ENCODE results near the gene APBA2.

DNA sequence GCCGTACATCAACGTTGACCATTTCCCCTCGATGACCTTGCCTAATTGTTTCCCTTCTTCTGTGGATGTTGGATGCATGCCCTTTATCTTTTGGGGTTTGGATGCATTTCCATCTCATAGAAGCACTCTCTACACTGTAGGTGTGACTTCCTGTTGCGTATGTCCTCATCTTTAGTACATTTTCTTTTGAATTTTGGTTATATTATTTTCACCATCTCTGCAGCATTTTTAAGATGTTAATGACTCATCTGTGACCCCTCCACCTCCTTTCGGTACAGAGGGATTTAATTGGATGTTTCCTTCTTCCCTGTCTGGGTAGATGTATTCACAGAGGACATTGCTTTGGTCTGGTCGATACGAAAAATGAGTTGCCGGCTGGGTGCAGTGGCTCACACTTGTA lies 172.1 kb downstream of the APBA2 start:
- no peak for TF ChIP-seq EZH2phosphoT487 (IDR thresholded peaks at IDR 0.05; ENCODE audit: borderline replicate concordance)
- TF ChIP-seq CTCF (conservative IDR thresholded peaks at IDR 0.05; ENCODE audit: low read length): no peak
